WERI-Rb-1 (cell line): Measurements from ENCODE around the gene MMP1.

Experiments
- DNase-seq: peaks from one replicate; pipeline ENCODE4 v3.0.0-alpha.2; 2020
- H3K27ac ChIP-seq: fragments of 250-450 bp; sonication (Bioruptor Pico); 2 replicates; pipeline ENCODE4 v1.5.1; 2020; ENCODE audit warnings: mild to moderate bottlenecking, moderate library complexity
- H3K27me3 ChIP-seq: fragments of 250-450 bp; sonication (Bioruptor Pico); 2 replicates; pipeline ENCODE4 v1.5.1; 2021; ENCODE audit warnings: mild to moderate bottlenecking, low read depth, moderate library complexity; ENCODE audit not compliant: insufficient read depth, severe bottlenecking
- H3K36me3 ChIP-seq: fragments of 250-450 bp; sonication (Bioruptor Pico); 2 replicates; pipeline ENCODE4 v1.5.1; 2020; ENCODE audit warnings: mild to moderate bottlenecking, moderate library complexity
- H3K4me3 ChIP-seq: 2 replicates; pipeline ENCODE4 v1.5.1; 2011; ENCODE audit warnings: low read depth, mild to moderate bottlenecking, control low read depth, low read length
- H3K9me3 ChIP-seq: fragments of 250-450 bp; sonication (Bioruptor Pico); 2 replicates; pipeline ENCODE4 v1.5.1; 2021; ENCODE audit warnings: mild to moderate bottlenecking, moderate library complexity; ENCODE audit not compliant: severe bottlenecking
- CTCF ChIP-seq: IDR thresholded peaks from 2 replicates; pipeline ENCODE4 v1.5.1; 2011; ENCODE audit warnings: low read depth, mild to moderate bottlenecking, control low read depth, inconsistent platforms, low read length

Gene MMP1

GRCh38 chr11:102802341-102802740, 4.4 kb upstream of the MMP1 start:
- TF ChIP-seq CTCF: no peak
- no peak for DNase-seq

GRCh38 chr11:102800767-102801166, 2.8 kb upstream of the MMP1 start:
- Histone ChIP-seq H3K36me3 (no peaks in the 10 kb centered on the region), H3K9me3 (no peaks in the 10 kb centered on the region), H3K27ac (no peak overlapping the region), H3K4me3 (no peak overlapping the region), H3K27me3 (no peaks in the 10 kb centered on the region)
- DNase-seq: no peak
- no peak for TF ChIP-seq CTCF

More at GRCh38 chr11:102802341-102802740, 4.4 kb upstream of the MMP1 start:
- Histone ChIP-seq H3K9me3 (no peaks in the 10 kb centered on the region), H3K27ac (no peak overlapping the region), H3K4me3 (no peak overlapping the region), H3K27me3 (no peaks in the 10 kb centered on the region), H3K36me3 (no peaks in the 10 kb centered on the region)

DNA sequence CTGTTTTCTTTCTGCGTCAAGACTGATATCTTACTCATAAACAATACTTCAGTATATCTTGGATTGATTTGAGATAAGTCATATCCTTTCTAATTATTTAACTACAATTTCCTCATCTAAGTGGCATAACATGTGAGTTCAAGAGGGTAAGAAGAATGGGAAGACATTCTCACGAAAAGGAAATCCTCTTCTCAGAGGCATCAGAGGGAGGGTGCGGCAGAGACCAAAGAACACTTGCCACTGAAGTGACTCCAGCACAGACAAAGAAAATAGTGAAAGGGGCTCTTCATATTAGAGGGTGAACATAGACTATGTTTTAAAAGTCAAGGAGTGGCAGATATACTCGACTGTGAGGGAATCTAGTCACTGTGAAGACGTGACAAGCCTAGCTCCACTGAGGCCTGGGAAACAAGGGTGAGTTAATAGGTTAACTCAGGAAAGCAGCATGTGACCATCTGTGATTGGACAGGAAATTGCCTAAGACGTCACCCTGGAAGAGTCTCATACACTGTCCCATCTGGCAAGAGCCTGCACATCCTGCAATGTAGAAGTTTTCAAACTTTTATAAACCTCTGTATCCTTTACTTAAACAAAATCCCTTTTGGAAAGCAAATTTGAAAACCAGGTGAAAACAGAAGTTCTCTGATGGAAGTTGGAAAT, 1.9 kb upstream of the MMP1 start:
- DNase-seq: no peak
- H3K9me3 ChIP-seq: no peaks in the 10 kb centered on the region
- TF ChIP-seq CTCF: no peak
- no peaks in the 10 kb centered on the region for H3K36me3 ChIP-seq
- H3K27ac ChIP-seq: no peak overlapping the region
- no peaks in the 10 kb centered on the region for H3K27me3 ChIP-seq
- no peak overlapping the region for H3K4me3 ChIP-seq

GRCh38 chr11:102794382-102794781, 3.6 kb downstream of the MMP1 start:
- H3K27me3 ChIP-seq: no peaks in the 10 kb centered on the region
- peak; percentile 47 for TF ChIP-seq CTCF
- DNase-seq: peak; percentile 58
- H3K27ac ChIP-seq: no peak overlapping the region
- H3K9me3 ChIP-seq: no peaks in the 10 kb centered on the region
- no peaks in the 10 kb centered on the region for H3K36me3 ChIP-seq
- H3K4me3 ChIP-seq: no peak overlapping the region

DNA sequence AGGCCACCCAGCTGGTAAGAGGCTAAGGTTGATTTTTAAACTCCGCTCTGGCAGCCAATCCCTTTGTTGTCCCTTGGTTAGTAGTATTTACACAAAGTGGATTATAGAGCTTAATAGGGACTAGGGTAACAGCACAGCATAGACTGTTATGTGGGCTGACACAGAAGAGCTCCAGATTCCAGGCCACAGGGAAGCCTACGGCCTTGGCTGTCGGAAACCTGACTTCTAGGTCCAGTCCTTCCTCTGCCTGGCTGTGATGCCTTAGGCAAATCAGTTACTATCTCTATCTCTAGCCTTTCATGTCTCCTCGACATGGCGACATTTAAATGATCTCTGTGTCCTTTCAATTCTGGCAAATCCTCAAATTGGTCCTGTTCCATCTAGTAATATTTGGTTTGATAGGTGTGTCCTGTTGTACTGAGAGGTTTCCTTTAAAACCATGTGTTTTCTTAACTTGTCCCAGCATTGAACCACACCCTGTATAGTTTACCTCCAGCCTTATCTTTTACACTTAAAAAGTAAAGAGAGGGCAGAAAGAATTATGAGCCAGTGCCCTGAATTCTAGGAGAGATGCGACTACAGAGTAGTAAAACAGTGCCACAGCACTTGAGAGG, 4.2 kb downstream of the MMP1 start:
- H3K27ac ChIP-seq: peak overlapping the region; percentile 53
- H3K36me3 ChIP-seq: no peaks in the 10 kb centered on the region

More for the DNA sequence above, 4.2 kb downstream of the MMP1 start:
- Histone ChIP-seq H3K9me3 (no peaks in the 10 kb centered on the region), H3K4me3 (no peak overlapping the region), H3K27me3 (no peaks in the 10 kb centered on the region)
- TF ChIP-seq CTCF: no peak
- DNase-seq: peak; percentile 43
